ENCODE results near the gene POU3F3.

DNA sequence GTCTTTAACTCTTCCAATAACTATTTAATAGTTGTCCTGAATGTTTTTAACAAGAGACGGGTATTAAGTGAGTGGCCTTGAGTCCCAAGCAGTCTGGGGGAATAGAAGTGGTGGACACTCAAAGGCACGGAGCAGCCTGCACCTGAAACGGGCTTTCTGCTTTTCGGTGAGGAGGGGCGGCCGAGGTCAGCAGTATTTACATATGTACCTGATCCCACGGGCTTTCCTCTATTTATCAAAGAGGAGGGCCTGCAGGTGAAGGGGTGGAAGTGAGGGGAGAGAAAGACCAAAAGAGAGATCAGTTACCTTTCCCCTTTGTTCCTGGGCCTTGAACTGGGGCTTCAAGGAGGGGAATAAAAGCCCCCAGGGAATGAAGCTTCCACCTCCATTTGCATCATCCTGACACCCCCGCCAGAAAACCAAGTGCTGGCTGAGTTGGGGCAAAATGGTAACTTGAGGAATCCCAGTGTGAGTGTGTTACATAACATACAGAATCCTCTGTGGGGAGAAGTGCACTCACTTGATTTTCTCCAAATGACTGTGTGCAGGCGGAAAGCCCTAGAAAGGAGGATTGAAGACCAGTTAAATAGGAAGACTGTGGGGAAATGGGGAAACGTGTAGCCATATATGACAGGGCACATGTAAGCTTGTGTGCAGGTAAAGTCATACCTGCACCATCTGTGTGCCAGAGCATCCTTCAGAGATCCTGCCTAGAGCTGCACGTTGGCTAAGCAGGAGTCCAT, 12.4 kb downstream of the POU3F3 start:
- TF ChIP-seq CTCF (conservative IDR thresholded peaks at IDR 0.05 in 1 of 2, IDR thresholded peaks at IDR 0.05 in 1 of 2; ENCODE audit: extremely low read depth in 1 of 2, insufficient read depth in 1 of 2, low read depth in 1 of 2, low read length in 2 of 2) (no peak), EZH2 (IDR thresholded peaks at IDR 0.05; ENCODE audit: borderline replicate concordance, low read length) (no peak)

Data from mammary epithelial cell (primary cell).